A673 (cell line): ENCODE measurements around the gene TEX55. TPM values are rescaled to one million over a fixed set of nuclear protein-coding genes. Genes with fewer than 3 reads are reported as not detected.

ENCODE experiments used
- BruUV-seq: library from RNA; stranded (reverse); fragments of 400-500 nt; replicated peaks from 2 replicates; lab custom pipeline; 2021; lab: Mats Ljungman, UMichigan
- CTCF ChIA-PET: fragments of 300-600 bp; sonication (Branson Sonifier 250); formaldehyde crosslinking; loops from one replicate; lab custom pipeline; 2022; ENCODE audit warnings: antibody characterized with exemption; lab: Charles Lee
- POLR2A ChIA-PET: fragments of 300-600 bp; sonication (Branson Sonifier 250); formaldehyde crosslinking; loops from one replicate; lab custom pipeline; 2022; ENCODE audit warnings: antibody characterized with exemption; ENCODE audit not compliant: low non-redundant PET; lab: Charles Lee
- DNase-seq: peaks from one replicate; pipeline ENCODE4 v3.0.0-alpha.2; 2015; ENCODE audit warnings: low spot score
- H3K27ac ChIP-seq: fragments of 200-600 bp; sonication (generic); 2 replicates; pipeline ENCODE4 v1.5.1; 2016; ENCODE audit warnings: mixed run types, low read depth, mild to moderate bottlenecking, mixed read lengths, antibody characterized with exemption, low read length; ENCODE audit not compliant: poor library complexity, severe bottlenecking
- H3K27me3 ChIP-seq: fragments of 200-600 bp; sonication (generic); replicated peaks from 2 replicates; pipeline ENCODE4 v1.6.1; 2017; ENCODE audit warnings: mixed run types, low read depth, mild to moderate bottlenecking, mixed read lengths, antibody characterized with exemption, low read length; ENCODE audit not compliant: insufficient read depth, poor library complexity
- H3K36me3 ChIP-seq: fragments of 200-600 bp; sonication (generic); 2 replicates; pipeline ENCODE4 v1.6.1; 2016; ENCODE audit warnings: mixed run types, mild to moderate bottlenecking, mixed read lengths, antibody characterized with exemption, low read length; ENCODE audit not compliant: insufficient read depth, poor library complexity, severe bottlenecking
- H3K4me1 ChIP-seq: fragments of 200-600 bp; sonication (generic); 2 replicates; pipeline ENCODE4 v1.6.1; 2017; ENCODE audit warnings: mixed run types, mild to moderate bottlenecking, mixed read lengths, antibody characterized with exemption, low read length; ENCODE audit not compliant: insufficient read depth, poor library complexity, severe bottlenecking
- H3K4me3 ChIP-seq: fragments of 200-600 bp; sonication (generic); 2 replicates; pipeline ENCODE4 v1.5.1; 2016; ENCODE audit warnings: low read depth, mixed run types, mild to moderate bottlenecking, mixed read lengths, low read length; ENCODE audit not compliant: poor library complexity, severe bottlenecking
- H3K9me3 ChIP-seq: fragments of 200-600 bp; sonication (generic); 2 replicates; pipeline ENCODE4 v1.6.1; 2016; ENCODE audit warnings: mixed run types, low read depth, mild to moderate bottlenecking, mixed read lengths, antibody characterized with exemption, low read length; ENCODE audit not compliant: poor library complexity, severe bottlenecking
- EZH2 ChIP-seq: fragments of 200-600 bp; sonication (generic); IDR thresholded peaks from 2 replicates; pipeline ENCODE4 v1.6.1; 2017; ENCODE audit warnings: borderline replicate concordance, low read depth, mild to moderate bottlenecking, mixed read lengths, antibody characterized with exemption, low read length; ENCODE audit not compliant: poor library complexity, severe bottlenecking
- intact Hi-C: fragments of 100-400 bp; cut with micrococcal nuclease; formaldehyde crosslinking; loops from one replicate; pipeline ENCODE4 v1.10.0; 2022; ENCODE audit not compliant: unreplicated experiment
- total RNA-seq: library from RNA; stranded (reverse); gene quantifications from 2 replicates; pipeline ENCODE4 v1.2.3, GENCODE V29; 2021
- TF ChIP-seq, protein P1 (sequence below): fragments of 300-800, 200-600 bp; sonication (generic); conservative IDR thresholded peaks from 2 replicates; pipeline ENCODE4 v1.5.1; 2017; ENCODE audit warnings: low read depth, mild to moderate bottlenecking, antibody characterized with exemption, low read length, moderate library complexity, mixed read lengths

TEX55 gene
- total RNA-seq, 1 experiment from 2014 or later = not detected

DNA sequence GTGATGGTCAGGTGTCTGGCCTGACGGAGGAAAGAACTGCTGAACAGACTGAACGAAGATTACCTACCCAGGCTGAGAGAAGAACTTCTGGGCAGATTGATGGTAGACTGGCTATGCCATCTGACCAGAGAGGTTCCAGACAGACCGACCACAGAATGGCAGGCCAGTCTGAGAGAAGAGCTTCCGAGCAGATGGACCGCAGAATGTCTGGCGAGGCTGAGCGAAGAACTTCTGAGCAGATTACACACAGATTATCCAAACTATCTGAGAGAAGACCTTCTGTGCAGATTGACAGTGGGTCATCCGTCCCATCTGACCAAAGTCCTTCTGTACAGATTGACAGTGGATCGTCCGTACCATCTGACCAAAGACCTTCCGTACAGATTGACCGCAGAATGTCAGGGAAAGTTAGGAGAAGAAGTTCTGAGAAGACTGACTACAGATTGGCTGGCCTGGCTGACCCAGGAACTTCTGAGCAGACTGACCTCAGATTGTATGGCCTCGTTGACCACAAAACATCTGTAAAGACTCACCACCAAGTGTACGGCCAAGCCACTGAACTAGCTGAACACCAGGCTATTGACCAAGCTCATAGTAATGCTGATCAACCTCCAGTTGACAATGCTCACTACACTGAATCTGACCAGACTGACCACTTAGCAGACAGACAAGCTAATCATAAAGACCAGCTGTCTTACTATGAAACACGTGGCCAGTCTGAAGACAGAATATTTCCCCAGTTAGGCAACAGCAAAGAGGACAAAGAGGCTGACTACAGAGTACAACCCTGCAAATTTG lies 812 bp downstream of the TEX55 start:
- POLR2A ChIA-PET = no interaction called here
- BruUV-seq = no TSS peak
- DNase-seq = no peak
- no peaks in the 10 kb centered on the region for H3K36me3 ChIP-seq
- H3K27ac ChIP-seq = no peak overlapping the region
- no peaks in the 10 kb centered on the region for H3K27me3 ChIP-seq
- no peaks in the 10 kb centered on the region for H3K4me1 ChIP-seq
- no peak overlapping the region for H3K4me3 ChIP-seq
- no peaks in the 10 kb centered on the region for H3K9me3 ChIP-seq
- CTCF ChIA-PET = interaction anchor here (1.7 kb wide), 1 partner anchor 94 kb away, joined by 9 read pairs; the partner anchor contains the start of gene B4GALT4
- intact Hi-C loops = loop anchor here (10.0 kb wide), 1 partner anchor 238 kb away; no protein-coding TSS in a partner anchor
- TF ChIP-seq, protein P1, sequence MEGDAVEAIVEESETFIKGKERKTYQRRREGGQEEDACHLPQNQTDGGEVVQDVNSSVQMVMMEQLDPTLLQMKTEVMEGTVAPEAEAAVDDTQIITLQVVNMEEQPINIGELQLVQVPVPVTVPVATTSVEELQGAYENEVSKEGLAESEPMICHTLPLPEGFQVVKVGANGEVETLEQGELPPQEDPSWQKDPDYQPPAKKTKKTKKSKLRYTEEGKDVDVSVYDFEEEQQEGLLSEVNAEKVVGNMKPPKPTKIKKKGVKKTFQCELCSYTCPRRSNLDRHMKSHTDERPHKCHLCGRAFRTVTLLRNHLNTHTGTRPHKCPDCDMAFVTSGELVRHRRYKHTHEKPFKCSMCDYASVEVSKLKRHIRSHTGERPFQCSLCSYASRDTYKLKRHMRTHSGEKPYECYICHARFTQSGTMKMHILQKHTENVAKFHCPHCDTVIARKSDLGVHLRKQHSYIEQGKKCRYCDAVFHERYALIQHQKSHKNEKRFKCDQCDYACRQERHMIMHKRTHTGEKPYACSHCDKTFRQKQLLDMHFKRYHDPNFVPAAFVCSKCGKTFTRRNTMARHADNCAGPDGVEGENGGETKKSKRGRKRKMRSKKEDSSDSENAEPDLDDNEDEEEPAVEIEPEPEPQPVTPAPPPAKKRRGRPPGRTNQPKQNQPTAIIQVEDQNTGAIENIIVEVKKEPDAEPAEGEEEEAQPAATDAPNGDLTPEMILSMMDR = no peak
- no peak for TF ChIP-seq EZH2

DNA sequence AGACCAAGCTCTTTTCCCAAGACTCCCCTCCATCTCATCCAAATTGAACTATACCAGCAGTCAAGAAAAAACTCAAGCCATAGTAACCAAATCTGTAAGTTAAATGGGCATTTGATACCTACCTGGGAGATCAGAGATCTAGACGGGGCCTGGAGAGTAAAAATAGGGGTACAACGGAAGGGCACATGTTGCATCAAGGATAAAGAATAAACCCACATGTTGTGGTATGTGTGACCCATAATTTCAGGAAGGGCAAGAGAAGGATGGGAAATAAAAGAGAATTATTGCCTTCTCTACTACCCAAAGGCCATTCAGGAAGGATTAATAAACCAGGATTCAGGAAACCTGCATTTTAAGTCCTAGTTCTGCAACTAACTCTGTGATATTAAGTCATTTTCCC lies 1.5 kb downstream of the TEX55 start:
- no peak for DNase-seq
- TF ChIP-seq EZH2 = no peak
- TF ChIP-seq, protein P1 = no peak
- ChIA-PET POLR2A (no interaction called here), CTCF (interaction anchor here (1.7 kb wide), 1 partner anchor 94 kb away, joined by 9 read pairs; the partner anchor contains the start of gene B4GALT4)
- Histone ChIP-seq H3K27me3 (no peaks in the 10 kb centered on the region), H3K27ac (no peak overlapping the region), H3K9me3 (no peaks in the 10 kb centered on the region), H3K36me3 (no peaks in the 10 kb centered on the region), H3K4me1 (no peaks in the 10 kb centered on the region), H3K4me3 (no peak overlapping the region)
- no TSS peak for BruUV-seq
- intact Hi-C loops = loop anchor here (10.0 kb wide), 1 partner anchor 237 kb away; no protein-coding TSS in a partner anchor

DNA sequence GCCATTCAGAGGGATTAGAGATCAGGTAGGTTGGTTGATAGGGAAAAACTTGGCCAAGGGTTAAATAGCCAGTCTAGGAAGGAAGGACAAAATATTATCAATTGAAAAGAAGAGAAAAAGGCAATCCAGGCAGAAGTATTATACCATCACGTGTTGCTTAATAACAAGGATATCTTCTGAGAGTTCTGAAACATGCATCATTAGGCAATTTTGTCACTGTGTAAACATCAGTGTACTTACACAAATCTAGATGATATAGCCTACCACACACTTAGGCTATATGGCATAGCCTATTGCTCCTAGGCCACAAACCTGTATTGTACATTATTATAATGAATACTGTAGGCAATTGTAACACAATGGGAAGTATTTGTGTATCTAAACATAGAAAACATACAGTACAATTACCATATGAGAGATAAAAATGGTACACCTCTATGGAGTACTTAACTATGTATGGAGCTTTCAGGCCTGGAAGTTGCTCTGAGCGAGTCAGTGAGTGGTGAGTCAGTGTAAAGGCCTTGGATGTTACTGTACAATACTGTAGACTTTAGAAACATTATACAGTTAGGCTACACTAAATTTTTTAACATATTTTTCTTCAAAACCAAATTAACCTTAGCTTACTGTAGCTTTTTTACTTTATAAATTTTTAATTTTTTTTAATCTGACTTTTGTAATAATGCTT lies 2.7 kb downstream of the TEX55 start:
- no peak overlapping the region for H3K27ac ChIP-seq
- no peaks in the 10 kb centered on the region for H3K9me3 ChIP-seq
- no TSS peak for BruUV-seq
- intact Hi-C loops = loop anchor here (10.0 kb wide), 1 partner anchor 236 kb away; no protein-coding TSS in a partner anchor
- H3K36me3 ChIP-seq = no peaks in the 10 kb centered on the region
- CTCF ChIA-PET = interaction anchor here (0.8 kb wide), 1 partner anchor 93 kb away, joined by 4 read pairs; no protein-coding TSS in a partner anchor
- H3K27me3 ChIP-seq = no peaks in the 10 kb centered on the region
- H3K4me1 ChIP-seq = no peaks in the 10 kb centered on the region
- TF ChIP-seq, protein P1 = no peak
- no peak for TF ChIP-seq EZH2
- POLR2A ChIA-PET = no interaction called here
- no peak for DNase-seq
- no peak overlapping the region for H3K4me3 ChIP-seq
